C4-2B (cell line): ENCODE results near the gene ZG16.

Source experiments
- CTCF ChIP-seq: fragments of 450-650 bp; conservative IDR thresholded peaks from 2 replicates; pipeline ENCODE4 v1.5.1; 2017; ENCODE audit warnings: mild to moderate bottlenecking
- ZFX ChIP-seq: fragments of 450-650 bp; IDR thresholded peaks from 2 replicates; pipeline ENCODE4 v1.6.1; 2017

GRCh38 chr16:29830774-29831173 lies 52.7 kb downstream of the ZG16 start:
- TF ChIP-seq CTCF, result no peak
- TF ChIP-seq ZFX, result no peak
